ENCODE measurements around the gene CSF2RB. TPM values are rescaled to one million over a fixed set of nuclear protein-coding genes. Genes with fewer than 3 reads are reported as not detected.

CSF2RB gene
- total RNA-seq, 3 donors from 2014 or later = 1.3 to 2.7 (median 2.5) TPM

DNA sequence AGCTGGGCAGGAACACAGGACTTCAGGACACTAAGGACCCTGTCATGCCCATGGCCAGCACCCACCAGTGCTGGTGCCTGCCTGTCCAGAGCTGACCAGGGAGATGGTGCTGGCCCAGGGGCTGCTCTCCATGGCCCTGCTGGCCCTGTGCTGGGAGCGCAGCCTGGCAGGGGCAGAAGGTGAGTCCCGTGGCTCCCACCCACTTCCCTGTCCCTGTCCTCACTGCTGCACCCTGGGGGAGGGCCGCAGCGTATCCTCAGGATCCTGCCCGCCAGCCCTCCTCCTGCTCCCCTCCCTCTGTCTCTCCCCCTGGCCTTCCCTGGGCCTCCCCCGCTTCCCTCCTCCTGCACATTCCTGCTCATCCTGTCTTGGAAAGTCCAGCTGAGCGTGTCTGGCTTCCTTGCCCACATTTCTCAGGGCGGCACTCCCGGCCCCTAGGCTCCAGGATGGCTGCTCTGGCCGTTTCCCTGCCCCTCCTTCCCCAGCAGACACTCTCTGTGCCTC, 8.7 kb downstream of the CSF2RB start:
- Mint-ChIP-seq H3K36me3 (ENCODE audit: insufficient read depth) (peaks cover 2% of the 10 kb centered on the region), H3K27me3 (ENCODE audit: low read depth) (peaks cover 31% of the 10 kb centered on the region), H3K9me3 (no peaks in the 10 kb centered on the region), H3K4me1 (ENCODE audit: low read depth) (no peaks in the 10 kb centered on the region), H3K4me3 (no peak overlapping the region)
- ATAC-seq (no peak), DNase-seq (no peak)

GRCh38 chr22:36922711-36923110, 9.3 kb downstream of the CSF2RB start:
- Mint-ChIP-seq H3K9me3 (no peaks in the 10 kb centered on the region), H3K4me3 (no peak overlapping the region), H3K4me1 (ENCODE audit: low read depth) (no peaks in the 10 kb centered on the region), H3K36me3 (ENCODE audit: insufficient read depth) (peaks cover 2% of the 10 kb centered on the region), H3K27me3 (ENCODE audit: low read depth) (peaks cover 31% of the 10 kb centered on the region)
- DNase-seq (no peak), ATAC-seq (no peak)

DNA sequence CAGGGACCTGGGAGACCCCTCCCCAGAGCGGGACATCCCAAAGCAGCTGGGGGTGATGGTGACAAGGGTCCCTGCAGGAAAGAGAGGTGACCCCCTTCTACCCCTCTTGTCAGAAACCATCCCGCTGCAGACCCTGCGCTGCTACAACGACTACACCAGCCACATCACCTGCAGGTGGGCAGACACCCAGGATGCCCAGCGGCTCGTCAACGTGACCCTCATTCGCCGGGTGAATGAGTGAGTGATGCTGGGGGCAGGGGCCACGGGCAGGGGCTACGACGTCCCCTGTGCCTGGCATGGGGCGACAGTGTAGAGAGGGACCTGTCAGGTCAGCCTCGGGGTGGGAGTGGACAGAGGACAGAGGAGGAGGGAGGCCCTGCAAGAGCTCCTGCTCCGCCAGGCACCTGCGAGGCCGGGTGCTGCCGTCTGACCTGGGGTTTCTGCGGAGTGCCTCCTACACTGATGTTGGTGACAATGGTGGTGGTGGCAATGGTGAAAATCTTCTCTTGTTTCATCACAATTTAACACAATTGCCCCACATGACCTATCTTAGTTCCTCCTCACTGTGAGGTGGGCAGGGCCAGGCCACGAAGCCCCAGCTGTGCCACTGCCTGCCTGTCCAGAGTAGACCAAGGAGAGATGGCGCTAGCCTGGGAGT, 9.8 kb downstream of the CSF2RB start:
- no peak overlapping the region for H3K4me3 Mint-ChIP-seq
- H3K9me3 Mint-ChIP-seq = no peaks in the 10 kb centered on the region
- H3K27me3 Mint-ChIP-seq (ENCODE audit: low read depth) = peaks cover 30% of the 10 kb centered on the region
- no peak for DNase-seq
- H3K4me1 Mint-ChIP-seq (ENCODE audit: low read depth) = no peaks in the 10 kb centered on the region
- no peak for ATAC-seq
- peaks cover 2% of the 10 kb centered on the region for H3K36me3 Mint-ChIP-seq (ENCODE audit: insufficient read depth)

DNA sequence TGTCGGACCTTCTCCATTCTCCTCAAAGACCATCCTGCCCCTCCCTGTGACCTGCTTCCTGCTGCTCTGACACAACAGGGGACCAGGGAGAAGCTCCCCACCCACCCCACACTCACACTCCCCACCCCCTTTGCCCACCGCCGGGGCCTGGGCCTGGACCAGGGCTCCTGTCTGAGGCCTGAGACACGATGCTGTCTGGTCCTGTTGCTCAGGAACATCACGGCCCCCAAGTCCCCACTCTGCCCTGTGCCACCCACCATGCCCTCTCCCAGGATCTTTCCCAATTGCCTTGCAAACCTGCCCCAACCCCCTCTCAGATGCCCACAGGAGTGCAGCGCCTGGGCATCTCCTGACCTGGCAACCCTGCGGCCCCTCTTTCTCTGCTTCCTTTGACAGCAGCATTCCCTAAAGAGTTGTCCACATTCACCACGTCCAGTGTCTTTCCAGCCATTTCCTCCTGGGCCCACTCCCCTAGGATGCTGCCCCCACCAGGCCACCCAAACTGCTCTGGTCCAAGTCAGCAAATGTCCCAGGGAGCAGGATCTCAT, 10.8 kb downstream of the CSF2RB start:
- DNase-seq (no peak), ATAC-seq (no peak)
- Mint-ChIP-seq H3K9me3 (no peaks in the 10 kb centered on the region), H3K4me3 (no peak overlapping the region), H3K4me1 (ENCODE audit: low read depth) (no peaks in the 10 kb centered on the region), H3K36me3 (ENCODE audit: insufficient read depth) (peaks cover 2% of the 10 kb centered on the region), H3K27me3 (ENCODE audit: low read depth) (peaks cover 32% of the 10 kb centered on the region)

GRCh38 chr22:36925388-36926290, 12.2 kb downstream of the CSF2RB start:
- H3K36me3 Mint-ChIP-seq (ENCODE audit: insufficient read depth) = peaks cover 2% of the 10 kb centered on the region
- H3K9me3 Mint-ChIP-seq = no peaks in the 10 kb centered on the region
- peaks cover 29% of the 10 kb centered on the region for H3K27me3 Mint-ChIP-seq (ENCODE audit: low read depth)
- H3K4me1 Mint-ChIP-seq (ENCODE audit: low read depth) = no peaks in the 10 kb centered on the region
- DNase-seq (no peak), ATAC-seq (no peak)
- no peak overlapping the region for H3K4me3 Mint-ChIP-seq

DNA sequence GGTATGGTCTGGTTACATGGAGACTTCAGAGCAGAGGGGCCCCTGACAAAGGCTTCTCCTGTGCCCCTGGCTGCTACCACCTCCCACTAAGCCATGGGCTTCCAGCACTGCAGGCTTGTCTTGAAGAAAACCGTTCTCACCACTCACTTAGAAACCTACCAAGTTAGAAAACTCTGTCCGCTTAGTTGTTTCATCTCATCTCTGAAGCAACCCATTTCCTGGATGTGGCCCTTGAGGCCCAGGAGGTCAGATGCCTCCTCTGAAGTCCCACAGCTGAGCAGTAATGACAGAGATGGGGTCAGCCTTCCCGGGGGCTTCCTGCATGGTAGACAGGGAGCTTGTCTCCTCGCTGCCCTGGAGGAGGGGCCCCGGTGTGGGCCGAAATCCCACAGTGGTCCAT, 12.9 kb downstream of the CSF2RB start:
- no peak for ATAC-seq
- Mint-ChIP-seq H3K9me3 (no peaks in the 10 kb centered on the region), H3K27me3 (ENCODE audit: low read depth) (peaks cover 24% of the 10 kb centered on the region), H3K4me1 (ENCODE audit: low read depth) (no peaks in the 10 kb centered on the region), H3K4me3 (no peak overlapping the region), H3K36me3 (ENCODE audit: insufficient read depth) (peaks cover 2% of the 10 kb centered on the region)
- DNase-seq = no peak

DNA sequence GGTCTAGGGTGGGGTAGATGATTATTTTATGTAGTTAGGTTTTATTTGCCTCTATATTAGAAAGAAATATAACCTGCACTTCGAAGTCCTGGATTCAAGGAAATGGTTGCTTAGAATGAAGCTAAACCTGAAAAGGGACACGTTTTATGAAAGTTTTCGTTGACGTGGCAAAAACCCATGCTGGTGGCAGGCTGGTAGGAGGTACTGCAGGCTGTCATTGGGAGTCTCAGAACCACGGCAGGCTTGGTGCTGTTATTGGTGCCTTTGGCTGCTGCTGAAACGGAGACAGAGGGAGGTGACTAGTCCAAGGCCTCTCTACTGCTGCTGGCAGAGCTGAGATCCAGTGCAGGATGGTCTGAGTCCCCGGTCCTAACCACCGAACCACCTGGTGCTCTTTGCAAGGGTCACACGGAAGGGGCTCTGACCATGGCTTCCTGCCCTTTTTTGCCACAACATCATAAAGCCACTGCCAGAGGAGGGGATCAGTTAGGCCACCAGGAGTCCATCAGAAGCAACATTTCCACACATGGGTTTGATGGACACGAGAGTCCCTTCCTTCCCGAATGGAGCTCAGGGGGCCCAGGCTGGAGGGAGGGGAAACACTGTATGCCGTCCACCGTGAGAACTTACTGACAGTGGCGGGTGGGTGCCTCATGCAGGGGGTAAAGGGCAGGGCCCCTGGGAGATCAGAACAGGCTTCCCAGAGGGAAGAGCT, 13.4 kb downstream of the CSF2RB start:
- peaks cover 23% of the 10 kb centered on the region for H3K27me3 Mint-ChIP-seq (ENCODE audit: low read depth)
- no peaks in the 10 kb centered on the region for H3K9me3 Mint-ChIP-seq
- no peak for DNase-seq
- H3K36me3 Mint-ChIP-seq (ENCODE audit: insufficient read depth) = peaks cover 2% of the 10 kb centered on the region
- H3K4me3 Mint-ChIP-seq = no peak overlapping the region
- no peak for ATAC-seq
- H3K4me1 Mint-ChIP-seq (ENCODE audit: low read depth) = no peaks in the 10 kb centered on the region

- Mint-ChIP-seq H3K27me3 (ENCODE audit: low read depth) (peaks cover 19% of the 10 kb centered on the region), H3K4me1 (ENCODE audit: low read depth) (no peaks in the 10 kb centered on the region), H3K4me3 (no peak overlapping the region), H3K36me3 (ENCODE audit: insufficient read depth) (peaks cover 2% of the 10 kb centered on the region), H3K9me3 (no peaks in the 10 kb centered on the region)
- DNase-seq (no peak), ATAC-seq (no peak)
Measured at GRCh38 chr22:36927671-36928070, 14.2 kb downstream of the CSF2RB start.

DNA sequence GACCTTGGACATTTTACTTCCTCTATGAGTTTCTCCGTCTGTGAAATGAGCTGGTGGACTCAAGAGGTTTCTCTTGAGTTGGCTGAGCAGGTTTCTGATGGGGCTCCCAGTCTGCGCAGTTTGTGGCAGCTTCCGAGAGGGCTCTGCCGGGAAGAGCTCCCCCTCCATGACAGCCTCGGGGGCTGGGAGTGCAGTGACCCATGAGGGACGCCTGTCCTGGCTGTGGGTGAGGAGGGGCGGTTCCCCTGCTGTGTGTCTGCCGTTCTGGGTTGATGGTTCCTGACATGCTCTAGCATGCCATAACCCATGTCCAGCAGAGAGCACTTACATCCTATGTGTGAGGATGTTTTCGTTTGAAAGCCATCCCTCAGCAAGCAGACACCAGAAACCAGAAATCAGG, 14.8 kb downstream of the CSF2RB start:
- Mint-ChIP-seq H3K4me3 (no peak overlapping the region), H3K27me3 (ENCODE audit: low read depth) (peaks cover 19% of the 10 kb centered on the region)
- no peak for ATAC-seq

DNA sequence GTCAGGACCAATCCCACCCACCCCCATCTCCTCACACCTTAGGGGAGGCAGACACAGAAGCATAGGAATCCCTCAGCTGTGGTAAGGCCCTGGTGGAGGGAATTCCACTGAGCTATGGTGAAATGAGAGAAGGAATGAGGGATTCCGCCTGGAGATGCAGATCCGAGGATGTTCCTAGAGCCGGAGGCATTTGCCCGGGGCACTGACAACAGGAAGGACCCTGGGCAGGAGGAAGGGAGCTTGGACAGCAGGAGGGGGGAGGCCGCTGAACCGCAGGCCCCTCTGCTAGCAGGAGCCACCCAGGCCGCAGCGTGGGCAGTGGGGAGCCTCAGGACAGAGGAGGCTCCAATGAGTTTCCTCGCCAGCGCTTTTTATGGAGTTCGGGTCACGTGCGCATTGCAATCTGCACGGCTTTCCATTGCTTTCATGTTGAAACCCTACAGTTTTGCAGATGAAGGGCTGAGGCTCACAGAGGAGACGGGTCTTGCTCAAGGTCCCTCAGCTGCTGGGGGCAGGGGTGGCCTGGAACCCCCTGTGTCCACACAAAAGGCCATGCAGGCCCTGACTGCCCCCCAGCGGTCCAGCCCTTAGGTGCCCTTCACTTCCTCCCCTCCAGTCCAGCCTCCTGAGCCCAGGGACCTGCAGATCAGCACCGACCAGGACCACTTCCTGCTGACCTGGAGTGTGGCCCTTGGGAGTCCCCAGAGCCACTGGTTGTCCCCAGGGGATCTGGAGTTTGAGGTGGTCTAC, 15.5 kb downstream of the CSF2RB start:
- Mint-ChIP-seq H3K27me3 (ENCODE audit: low read depth) (peaks cover 19% of the 10 kb centered on the region), H3K9me3 (no peaks in the 10 kb centered on the region), H3K4me3 (no peak overlapping the region), H3K4me1 (ENCODE audit: low read depth) (no peaks in the 10 kb centered on the region), H3K36me3 (ENCODE audit: insufficient read depth) (peaks cover 2% of the 10 kb centered on the region)
- no peak for DNase-seq
- ATAC-seq = no peak

More for the DNA sequence above, 14.8 kb downstream of the CSF2RB start:
- Mint-ChIP-seq H3K4me1 (ENCODE audit: low read depth) (no peaks in the 10 kb centered on the region), H3K9me3 (no peaks in the 10 kb centered on the region), H3K36me3 (ENCODE audit: insufficient read depth) (peaks cover 2% of the 10 kb centered on the region)
- no peak for DNase-seq

DNA sequence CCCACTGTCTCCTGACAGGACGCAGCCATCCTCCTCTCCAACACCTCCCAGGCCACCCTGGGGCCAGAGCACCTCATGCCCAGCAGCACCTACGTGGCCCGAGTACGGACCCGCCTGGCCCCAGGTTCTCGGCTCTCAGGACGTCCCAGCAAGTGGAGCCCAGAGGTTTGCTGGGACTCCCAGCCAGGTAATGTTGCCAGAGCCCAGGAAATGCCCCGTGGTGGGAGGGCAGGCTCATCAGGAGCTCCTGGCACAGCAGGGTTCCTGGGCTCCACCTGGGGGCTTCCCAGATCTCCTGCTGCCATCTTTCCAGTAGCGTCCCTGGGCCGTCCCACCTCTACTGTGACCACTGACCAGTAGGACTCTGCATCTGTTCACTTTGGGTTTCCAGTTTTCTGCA, 16.2 kb downstream of the CSF2RB start:
- Mint-ChIP-seq H3K9me3 (no peaks in the 10 kb centered on the region), H3K4me3 (no peak overlapping the region), H3K4me1 (ENCODE audit: low read depth) (no peaks in the 10 kb centered on the region), H3K27me3 (ENCODE audit: low read depth) (peaks cover 16% of the 10 kb centered on the region), H3K36me3 (ENCODE audit: insufficient read depth) (peaks cover 2% of the 10 kb centered on the region)
- DNase-seq = no peak
- ATAC-seq = no peak

- DNase-seq (no peak), ATAC-seq (no peak)
- no peaks in the 10 kb centered on the region for H3K4me1 Mint-ChIP-seq (ENCODE audit: low read depth)
- peaks cover 10% of the 10 kb centered on the region for H3K27me3 Mint-ChIP-seq (ENCODE audit: low read depth)
- H3K36me3 Mint-ChIP-seq (ENCODE audit: insufficient read depth) = no peaks in the 10 kb centered on the region
- no peak overlapping the region for H3K4me3 Mint-ChIP-seq
- H3K9me3 Mint-ChIP-seq = no peaks in the 10 kb centered on the region
Measured at GRCh38 chr22:36930041-36930935, 16.9 kb downstream of the CSF2RB start.

DNA sequence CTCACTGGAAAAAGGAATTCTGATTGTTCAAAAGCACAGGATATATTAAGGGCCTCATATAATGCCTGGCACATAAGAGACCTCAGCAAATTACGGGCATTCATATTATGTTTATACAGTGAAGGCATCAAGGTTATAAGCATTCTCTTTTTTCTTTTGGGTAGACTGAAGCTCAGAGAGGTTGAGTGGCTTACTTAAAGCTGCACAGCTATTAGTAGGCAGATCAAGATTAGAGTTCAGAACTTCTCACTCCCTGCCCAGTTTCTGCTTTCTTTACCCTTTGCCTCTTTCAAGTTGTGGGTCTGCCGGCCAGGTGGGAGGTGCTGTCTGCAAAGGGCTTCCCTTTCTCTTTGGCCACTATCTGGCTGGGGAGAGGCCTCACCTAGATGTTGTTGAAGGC, 18.0 kb downstream of the CSF2RB start:
- H3K27me3 Mint-ChIP-seq (ENCODE audit: low read depth) = peaks cover 2% of the 10 kb centered on the region
- no peaks in the 10 kb centered on the region for H3K36me3 Mint-ChIP-seq (ENCODE audit: insufficient read depth)
- no peak for ATAC-seq

More for the DNA sequence above, 18.0 kb downstream of the CSF2RB start:
- H3K4me3 Mint-ChIP-seq = no peak overlapping the region
- H3K9me3 Mint-ChIP-seq = no peaks in the 10 kb centered on the region
- H3K4me1 Mint-ChIP-seq (ENCODE audit: low read depth) = no peaks in the 10 kb centered on the region
- no peak for DNase-seq
